ENCODE data around the gene CHST13.
A peak's percentile ranks its signal among the peaks of the same experiment; 100 is the strongest.

The CHST13 gene

GRCh38 chr3:126510308-126510910 is 13.5 kb upstream of the CHST13 start (continued):
- TF ChIP-seq ZNF148 (tag by site-specific recombination; IDR thresholded peaks at IDR 0.05; ENCODE audit: borderline replicate concordance) (no peak), ZNF548 (tag by site-specific recombination; IDR thresholded peaks at IDR 0.05) (no peak), ZNF624 (tag by site-specific recombination; IDR thresholded peaks at IDR 0.05) (no peak)

- H3K27ac ChIP-seq (ENCODE audit: extremely low read depth, low read depth, low read length) = no peak overlapping the region
Measured at GRCh38 chr3:126511291-126511690, 12.7 kb upstream of the CHST13 start.

DNA sequence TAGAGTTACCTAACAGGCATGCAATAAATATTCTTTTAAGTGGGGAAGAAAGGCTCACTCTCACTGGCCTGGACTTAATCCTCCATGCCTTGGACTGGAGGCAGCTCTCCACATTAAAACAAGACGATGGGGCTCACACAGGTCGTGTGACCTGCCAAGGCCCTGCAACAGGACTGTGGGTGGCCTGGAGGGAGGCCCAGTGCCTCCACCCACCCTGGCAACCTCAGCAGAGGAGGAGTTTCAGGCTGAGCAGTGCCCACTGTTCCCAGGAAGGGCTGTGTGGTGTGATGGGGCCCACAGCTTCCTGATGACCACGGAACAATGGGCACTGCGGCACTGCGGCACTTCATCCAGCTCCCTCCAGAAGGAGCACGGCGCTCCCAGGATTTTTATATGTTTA is 11.9 kb upstream of the CHST13 start:
- POLR2A ChIA-PET = no interaction called here
- 0 out of 2 replicates have a peak, but pooled peaks have one; percentile 29 for TF ChIP-seq EGR2 (tag by site-specific recombination; IDR thresholded peaks at IDR 0.05; ENCODE audit: low read depth)
- no peak for TF ChIP-seq ZNF610 (tag by site-specific recombination; IDR thresholded peaks at IDR 0.05; ENCODE audit: borderline replicate concordance)
- TF ChIP-seq ZNF501 (tag by site-specific recombination; IDR thresholded peaks at IDR 0.05) = no peak
- TF ChIP-seq YY1 (tag by site-specific recombination; IDR thresholded peaks at IDR 0.05) = no peak
- Histone ChIP-seq H3K9me3 (ENCODE audit: control insufficient read depth, insufficient read depth, low read depth, low read length) (no peaks in the 10 kb centered on the region), H3K4me3 (ENCODE audit: low read depth, low read length) (no peak overlapping the region), H3K27ac (ENCODE audit: extremely low read depth, low read depth, low read length) (no peak overlapping the region), H3K4me1 (ENCODE audit: control insufficient read depth, insufficient read depth, low read length) (no peaks in the 10 kb centered on the region), H3K36me3 (ENCODE audit: control insufficient read depth in 2 of 2, insufficient read depth in 1 of 2, low read length in 2 of 2) (no peaks in the 10 kb centered on the region)
- CTCF ChIA-PET = interaction anchor here (0.7 kb wide), 1 partner anchor 14 kb away, joined by 3 read pairs; no protein-coding TSS in a partner anchor

More at GRCh38 chr3:126511291-126511690, 12.7 kb upstream of the CHST13 start:
- ChIA-PET CTCF (interaction anchor here (0.7 kb wide), 1 partner anchor 14 kb away, joined by 3 read pairs; no protein-coding TSS in a partner anchor), POLR2A (no interaction called here)
- no peaks in the 10 kb centered on the region for H3K4me1 ChIP-seq (ENCODE audit: control insufficient read depth, insufficient read depth, low read length)
- H3K4me3 ChIP-seq (ENCODE audit: low read depth, low read length) = no peak overlapping the region
- TF ChIP-seq ZNF626 (tag by site-specific recombination; IDR thresholded peaks at IDR 0.05) (no peak), ZSCAN30 (tag by site-specific recombination; IDR thresholded peaks at IDR 0.05) (no peak), ZNF350 (tag by site-specific recombination; IDR thresholded peaks at IDR 0.05) (no peak), ZNF19 (tag by site-specific recombination; IDR thresholded peaks at IDR 0.05; ENCODE audit: low read depth) (no peak)
- TF ChIP-seq, protein P1, sequence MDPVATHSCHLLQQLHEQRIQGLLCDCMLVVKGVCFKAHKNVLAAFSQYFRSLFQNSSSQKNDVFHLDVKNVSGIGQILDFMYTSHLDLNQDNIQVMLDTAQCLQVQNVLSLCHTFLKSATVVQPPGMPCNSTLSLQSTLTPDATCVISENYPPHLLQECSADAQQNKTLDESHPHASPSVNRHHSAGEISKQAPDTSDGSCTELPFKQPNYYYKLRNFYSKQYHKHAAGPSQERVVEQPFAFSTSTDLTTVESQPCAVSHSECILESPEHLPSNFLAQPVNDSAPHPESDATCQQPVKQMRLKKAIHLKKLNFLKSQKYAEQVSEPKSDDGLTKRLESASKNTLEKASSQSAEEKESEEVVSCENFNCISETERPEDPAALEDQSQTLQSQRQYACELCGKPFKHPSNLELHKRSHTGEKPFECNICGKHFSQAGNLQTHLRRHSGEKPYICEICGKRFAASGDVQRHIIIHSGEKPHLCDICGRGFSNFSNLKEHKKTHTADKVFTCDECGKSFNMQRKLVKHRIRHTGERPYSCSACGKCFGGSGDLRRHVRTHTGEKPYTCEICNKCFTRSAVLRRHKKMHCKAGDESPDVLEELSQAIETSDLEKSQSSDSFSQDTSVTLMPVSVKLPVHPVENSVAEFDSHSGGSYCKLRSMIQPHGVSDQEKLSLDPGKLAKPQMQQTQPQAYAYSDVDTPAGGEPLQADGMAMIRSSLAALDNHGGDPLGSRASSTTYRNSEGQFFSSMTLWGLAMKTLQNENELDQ (tag by site-specific recombination; IDR thresholded peaks at IDR 0.05; ENCODE audit: low read depth) = no peak
- H3K36me3 ChIP-seq (ENCODE audit: control insufficient read depth in 2 of 2, insufficient read depth in 1 of 2, low read length in 2 of 2) = no peaks in the 10 kb centered on the region
- H3K9me3 ChIP-seq (ENCODE audit: control insufficient read depth, insufficient read depth, low read depth, low read length) = no peaks in the 10 kb centered on the region

GRCh38 chr3:126512916-126513650 is 10.9 kb upstream of the CHST13 start:
- POLR2A ChIA-PET = no interaction called here
- CTCF ChIA-PET = no interaction called here
- H3K4me1 ChIP-seq (ENCODE audit: control insufficient read depth, insufficient read depth, low read length) = no peaks in the 10 kb centered on the region
- TF ChIP-seq HOXA7 (CRISPR knock-in tag; IDR thresholded peaks at IDR 0.05; ENCODE audit: borderline replicate concordance) (no peak), FEZF1 (tag by site-specific recombination; IDR thresholded peaks at IDR 0.05) (no peak)
- no peak overlapping the region for H3K4me3 ChIP-seq (ENCODE audit: low read depth, low read length)
- no peaks in the 10 kb centered on the region for H3K36me3 ChIP-seq (ENCODE audit: control insufficient read depth in 2 of 2, insufficient read depth in 1 of 2, low read length in 2 of 2)
- no peaks in the 10 kb centered on the region for H3K9me3 ChIP-seq (ENCODE audit: control insufficient read depth, insufficient read depth, low read depth, low read length)
- H3K27ac ChIP-seq (ENCODE audit: extremely low read depth, low read depth, low read length) = no peak overlapping the region
